Central memory CD4-positive, alpha-beta T cell (primary cell): ENCODE results near the gene NVL.
A peak's percentile ranks its signal among the peaks of the same experiment; 100 is the strongest.

ENCODE experiments used
- DNase-seq: peaks from one replicate; pipeline ENCODE4 v3.0.0; 2022

NVL gene

DNA sequence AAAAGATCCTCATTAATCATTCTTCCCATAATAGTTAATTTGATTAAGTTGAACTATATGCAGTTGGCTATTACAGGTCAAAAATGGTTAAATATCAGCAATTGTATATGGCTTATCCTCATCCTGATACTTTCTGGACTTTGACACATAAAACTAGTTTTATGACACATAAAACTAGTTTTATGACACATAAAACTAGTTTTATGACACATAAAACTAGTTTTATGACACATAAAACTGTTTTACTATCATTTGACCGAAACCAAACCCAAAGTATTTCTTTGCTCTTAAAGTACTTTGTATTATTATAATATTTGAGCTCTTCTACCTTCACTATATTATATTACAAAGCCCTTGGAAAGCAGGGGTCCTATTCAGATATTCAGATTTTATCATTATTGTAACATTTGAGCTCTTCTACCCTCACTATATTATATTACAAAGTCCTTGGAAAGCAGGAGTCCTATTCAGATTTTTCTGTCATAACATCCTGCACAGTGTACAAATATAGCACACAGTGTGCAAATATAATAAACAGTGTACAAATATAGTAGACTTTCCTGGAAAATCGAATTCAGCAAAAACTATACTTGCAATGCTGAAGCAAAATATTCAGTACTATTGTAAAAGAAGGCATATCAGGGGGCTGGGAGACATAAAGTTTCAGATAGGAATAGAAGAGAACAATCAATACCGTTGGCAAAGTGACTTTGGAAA lies 53.0 kb downstream of the NVL start:
- DNase-seq, result no peak

DNA sequence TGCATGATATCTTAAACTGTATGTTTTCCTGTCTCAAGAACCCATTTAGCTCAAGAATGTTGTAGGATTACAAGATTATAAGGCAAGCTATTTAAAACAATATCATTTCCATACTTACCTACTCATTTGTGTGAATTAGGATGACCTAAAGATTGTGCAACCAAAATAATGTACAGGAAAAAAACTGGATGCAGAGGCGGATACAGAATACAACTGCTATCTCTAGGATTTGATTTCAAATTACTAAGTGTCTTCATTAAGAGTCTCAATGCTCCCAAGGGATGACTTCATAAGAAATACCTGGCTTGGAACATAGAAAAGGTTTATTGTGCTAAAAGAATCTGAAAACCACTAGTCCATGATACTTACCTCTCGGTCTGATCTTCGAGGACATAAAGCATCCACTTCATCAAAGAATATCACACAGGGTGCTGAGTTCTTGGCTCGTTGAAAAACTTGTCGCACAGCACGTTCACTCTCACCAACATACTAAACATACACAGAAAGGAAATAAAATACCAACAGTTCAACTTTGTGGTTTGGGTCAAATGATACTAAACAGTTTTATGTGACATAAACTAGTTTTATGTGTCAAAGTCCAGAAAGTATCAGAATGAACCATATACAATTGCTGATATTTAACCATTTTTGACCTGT lies 54.9 kb downstream of the NVL start:
- DNase-seq, result no peak

DNA sequence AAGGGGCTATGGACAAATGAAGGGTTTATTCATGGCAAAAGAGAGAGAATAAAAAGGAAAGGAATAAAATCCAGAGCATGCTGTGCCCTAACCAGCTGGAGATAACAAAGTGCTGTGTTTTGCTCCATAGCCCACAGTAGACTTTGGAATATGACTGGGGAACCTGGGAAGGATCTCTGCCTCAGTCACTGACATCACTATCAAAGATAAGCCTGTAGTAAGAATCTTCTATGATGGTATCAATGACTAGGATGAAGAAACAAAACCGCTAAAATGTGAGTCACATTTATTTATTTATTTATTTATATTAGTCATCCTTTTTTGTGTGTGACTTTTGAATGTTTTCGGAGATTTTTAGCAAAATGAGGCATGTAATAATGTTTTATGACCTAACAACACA lies 56.3 kb downstream of the NVL start:
- DNase-seq, result no peak

DNA sequence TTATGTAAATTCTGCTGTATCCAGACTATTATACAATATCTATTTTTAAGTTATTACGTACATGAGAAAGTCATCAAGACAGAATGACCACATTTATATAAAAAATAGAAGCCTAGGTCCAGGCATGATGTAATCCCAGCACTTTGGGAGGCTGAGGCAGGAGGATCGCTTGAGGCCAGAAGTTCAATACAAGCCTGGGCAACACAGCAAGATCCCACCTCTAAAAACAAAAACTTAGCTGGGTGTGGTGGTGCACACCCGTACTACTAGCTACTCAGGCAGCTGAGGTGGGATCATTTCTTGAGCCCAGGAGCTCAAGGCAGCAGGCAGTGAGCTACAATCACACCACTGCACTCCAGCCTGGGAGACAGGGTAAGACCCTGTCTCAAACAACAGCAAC lies 58.9 kb downstream of the NVL start:
- no peak for DNase-seq

DNA sequence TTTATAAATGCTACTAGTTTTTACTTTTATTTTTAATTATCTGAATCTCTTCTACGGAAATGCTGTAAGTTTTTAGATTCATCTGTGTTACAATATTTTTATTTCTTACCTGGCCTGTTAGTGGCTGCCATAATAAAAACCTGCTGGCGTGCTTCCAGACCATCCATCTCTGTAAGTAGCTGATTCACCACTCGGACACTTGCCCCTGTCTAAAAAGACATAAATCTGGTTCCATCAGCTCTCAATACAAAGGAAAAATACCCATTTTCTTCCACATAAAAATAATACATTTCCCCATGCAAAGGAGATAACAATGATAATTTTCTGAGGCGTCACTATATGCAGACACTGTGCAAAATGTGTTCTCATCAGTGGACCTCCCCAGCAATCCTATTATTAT lies 62.0 kb downstream of the NVL start:
- DNase-seq, result no peak

DNA sequence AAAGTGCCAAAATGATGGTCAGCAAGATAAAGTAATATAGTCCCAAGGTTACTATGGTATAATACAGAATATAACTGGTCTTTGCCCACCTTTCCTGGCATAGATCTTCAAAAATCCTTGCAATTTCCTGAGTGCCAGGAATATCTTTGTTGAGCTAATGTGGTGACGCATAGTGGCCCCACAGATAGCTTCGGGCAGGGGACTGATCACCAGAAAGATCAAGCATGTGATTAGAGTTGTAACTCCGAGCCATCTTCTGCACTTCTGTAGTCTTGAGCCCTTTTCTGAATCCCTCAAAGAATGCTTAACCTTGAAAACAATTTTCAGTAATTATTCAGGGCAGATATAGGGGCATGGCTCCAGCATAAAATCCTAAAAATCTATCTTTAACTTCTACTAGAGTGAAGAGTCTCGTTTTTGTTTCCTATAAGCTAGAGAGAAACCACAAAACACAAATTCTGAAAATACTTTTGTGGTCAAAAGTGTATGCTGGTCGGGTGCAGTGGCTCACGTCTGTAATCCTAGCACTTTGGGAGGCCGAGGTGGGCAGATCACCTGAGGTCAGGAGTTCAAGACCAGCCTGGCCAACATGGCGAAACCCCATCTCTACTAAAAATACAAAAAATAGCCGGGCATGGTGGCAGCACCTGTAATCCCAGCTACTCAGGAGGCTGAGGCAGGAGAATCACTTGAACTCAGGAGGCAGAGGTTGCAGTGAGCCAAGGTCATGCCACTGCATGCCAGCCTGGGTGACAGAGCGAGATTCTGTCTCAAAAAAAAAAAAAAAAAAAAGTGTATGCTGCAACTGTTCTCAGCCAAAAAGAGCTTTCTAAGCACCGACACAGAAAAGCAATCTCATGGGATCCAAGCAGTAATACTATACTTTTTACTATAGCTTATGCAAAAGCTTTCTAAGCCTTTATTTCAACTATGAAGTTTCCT lies 62.8 kb downstream of the NVL start:
- no peak for DNase-seq

DNA sequence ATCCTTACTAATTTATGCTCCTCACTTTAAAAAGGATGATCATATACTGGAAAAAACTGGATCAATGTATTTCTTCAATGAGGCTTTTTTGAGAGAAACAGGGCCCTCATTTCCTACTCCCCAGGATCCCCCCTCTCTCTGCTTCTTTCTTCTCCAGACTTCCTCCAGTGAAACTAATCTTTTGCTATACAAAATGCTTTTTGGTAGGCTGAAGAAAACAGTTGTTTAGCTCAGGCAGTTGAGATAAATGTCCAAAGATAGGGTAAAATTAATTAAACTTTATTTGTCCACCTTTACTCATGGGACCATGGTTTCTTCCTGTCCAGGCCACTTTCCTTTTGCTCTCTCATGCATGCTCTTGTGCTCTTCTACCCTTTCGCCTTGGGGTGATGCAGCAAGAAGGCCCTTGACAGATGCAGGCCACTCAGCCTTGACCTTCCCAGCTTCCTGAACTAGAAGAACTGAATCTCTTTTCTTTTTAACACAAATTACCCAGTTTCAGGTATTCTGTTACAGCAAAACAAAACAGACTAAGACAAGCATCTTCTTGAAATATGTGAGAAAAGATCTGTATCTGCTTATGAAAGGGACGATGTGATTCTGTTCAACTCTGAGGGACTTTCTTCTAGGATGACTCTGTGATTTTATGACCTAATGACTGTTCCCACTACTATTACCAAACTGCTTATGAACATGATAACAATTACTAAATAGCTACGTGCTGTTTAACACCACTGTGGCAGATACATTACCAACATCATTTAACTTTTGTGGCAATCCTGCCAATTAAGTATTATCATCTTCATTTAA lies 63.7 kb downstream of the NVL start:
- DNase-seq, result no peak

DNA sequence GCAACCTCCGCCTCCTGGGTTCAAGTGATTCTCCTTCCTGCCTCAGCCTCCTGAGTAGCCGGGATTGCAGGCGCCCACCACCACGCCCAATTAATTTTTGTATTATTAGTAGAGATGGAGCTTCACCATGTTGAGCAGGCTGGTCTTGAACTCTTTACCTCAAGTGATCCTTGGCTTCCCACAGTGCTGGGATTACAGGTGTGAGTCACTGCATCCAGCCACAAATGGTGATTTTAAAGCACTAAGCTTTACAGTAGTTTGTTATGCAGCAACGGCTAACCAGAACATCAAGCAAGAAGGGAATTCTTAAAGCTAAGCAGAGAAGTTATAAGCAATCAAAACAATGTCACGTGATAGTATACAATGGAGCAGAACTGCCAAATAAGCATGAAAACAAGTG lies 65.7 kb downstream of the NVL start:
- DNase-seq, result no peak

DNA sequence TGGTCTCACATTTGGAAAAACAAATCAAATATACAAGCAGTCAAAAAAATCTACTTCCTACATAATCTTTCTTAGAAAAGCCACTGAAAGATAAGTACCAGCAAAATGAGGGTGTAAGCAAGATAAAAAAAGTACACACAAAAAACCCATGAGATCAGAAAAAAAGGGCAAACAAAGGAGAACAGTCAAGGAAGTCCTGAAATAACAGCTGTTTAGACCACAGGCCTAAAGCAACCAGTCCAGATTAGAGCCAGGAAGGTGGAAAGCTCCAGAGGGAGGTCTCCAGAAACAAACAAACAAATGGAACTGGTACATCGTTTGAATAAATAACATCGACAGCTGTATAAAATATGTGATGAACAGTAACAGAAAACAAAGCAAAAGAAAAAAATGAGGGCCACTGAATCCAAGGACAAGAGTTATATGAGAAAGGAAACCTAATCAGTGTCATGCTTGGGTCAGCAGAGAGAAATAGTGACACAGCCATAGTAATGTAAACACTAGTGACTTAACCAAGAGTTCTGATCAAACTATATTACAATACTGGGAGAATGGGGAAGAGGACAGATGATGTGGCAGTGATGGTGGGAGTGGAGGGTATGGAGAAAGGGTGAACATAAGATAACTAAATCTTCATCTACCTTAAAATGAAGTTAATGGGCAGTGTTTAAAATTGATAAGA lies 67.5 kb downstream of the NVL start:
- DNase-seq, result no peak

DNA sequence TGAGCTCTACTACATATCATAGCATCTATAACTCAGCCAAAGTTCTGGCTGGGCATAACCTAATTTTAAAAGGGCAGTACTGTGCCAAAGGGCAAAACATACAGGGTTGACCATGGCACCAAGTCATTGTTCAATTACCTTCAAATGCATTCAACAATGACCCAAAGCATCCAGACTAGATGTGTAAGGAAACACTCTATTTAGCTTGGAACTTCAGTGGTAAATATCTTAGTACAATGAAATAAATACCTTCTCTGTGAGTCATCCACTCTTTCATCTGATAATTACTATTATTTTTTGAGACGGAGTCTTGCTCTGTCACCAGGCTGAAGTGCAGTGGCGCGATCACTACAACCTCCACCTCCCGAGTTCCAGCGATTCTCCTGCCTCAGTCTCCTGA lies 70.0 kb downstream of the NVL start:
- DNase-seq, result no peak

DNA sequence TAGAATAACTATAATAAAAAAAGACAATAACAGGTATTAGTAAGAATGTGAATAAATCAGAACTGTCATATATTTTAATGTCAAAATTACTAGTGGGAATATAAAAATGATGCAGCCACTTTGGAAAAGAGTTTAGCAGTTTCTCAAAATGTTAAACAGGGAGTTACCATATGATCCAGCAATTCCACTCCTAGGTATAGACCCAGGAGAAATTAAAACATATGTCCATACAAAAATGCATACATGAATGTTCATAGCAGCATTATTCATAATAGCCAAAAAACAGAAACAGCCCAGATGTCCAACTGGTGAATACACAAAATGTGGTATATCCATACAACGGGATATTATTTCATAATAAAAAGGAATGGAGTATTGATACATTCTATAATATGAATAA lies 71.6 kb downstream of the NVL start:
- no peak for DNase-seq

DNA sequence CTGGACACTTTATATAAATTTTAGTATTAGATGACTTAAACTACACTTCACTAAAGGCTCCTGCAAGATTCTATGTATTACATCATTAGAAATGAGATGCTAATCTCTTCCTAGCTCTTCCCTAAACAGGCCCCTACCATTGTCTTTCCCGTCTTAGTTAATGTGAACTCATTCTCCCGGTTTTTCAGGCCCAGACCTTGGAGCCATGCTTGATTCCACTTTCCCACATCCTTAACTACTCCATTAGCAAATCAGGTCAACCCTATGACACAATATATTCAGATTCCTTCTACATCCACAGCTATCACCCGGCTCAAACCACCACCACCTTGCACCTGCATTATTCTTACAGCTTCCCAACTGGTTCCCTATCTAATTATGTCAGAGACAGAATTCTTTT lies 73.3 kb downstream of the NVL start:
- no peak for DNase-seq

DNA sequence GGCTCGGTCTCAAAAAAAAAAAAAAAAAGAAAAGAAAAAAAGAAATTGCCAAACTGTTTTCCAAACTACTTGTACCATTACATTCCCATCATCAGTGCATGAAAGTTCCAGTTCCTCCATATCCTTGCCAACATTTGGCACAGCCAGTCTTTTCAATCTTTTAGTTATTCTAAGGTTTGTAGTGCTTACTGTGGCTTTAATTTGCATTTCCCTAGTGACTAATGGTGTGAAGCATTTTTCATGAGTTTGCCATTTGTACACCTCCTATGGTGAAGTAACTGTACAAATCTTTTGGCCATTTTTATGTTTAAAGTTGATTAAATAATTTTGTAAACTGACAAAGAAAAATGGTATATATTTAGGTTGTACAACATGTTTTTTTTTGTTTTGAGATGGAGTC lies 76.3 kb downstream of the NVL start:
- no peak for DNase-seq

DNA sequence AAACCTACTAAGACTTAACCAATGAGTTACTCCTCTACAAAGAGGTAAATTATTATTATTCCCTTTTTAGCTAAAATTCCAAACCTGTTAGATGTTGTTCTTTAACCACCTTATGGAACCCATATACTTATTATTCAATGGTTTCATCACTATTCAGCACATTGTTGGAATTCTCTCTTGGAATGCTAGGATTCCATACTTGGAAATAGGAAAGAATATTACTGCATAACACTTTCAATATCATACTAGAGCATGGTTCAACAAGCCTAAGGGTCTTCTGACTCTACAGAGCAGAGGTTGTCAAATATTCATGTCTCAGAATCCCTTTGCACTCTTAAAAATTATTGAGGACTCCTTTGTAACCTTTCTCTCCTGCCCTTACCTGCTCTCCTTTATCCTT lies 77.5 kb downstream of the NVL start:
- no peak for DNase-seq

DNA sequence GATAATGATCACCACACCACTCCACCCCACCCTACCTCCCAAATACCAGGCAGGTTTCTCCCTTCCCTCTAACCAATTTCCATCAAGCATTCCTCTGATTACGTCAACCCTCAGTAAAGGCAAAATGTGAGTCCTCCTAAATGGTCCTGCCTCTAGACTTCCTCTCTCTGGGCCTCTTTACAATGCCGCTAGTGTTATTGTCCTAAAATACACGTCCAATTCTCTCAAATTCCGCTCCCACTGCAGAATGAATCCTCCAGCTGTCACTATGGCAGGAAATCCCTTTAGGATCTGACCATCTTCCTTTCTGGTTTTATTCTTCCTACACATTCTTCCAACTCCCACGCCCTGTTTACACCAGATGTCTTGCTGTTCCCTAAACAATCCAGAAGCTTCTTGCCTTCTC lies 78.2 kb downstream of the NVL start:
- no peak for DNase-seq

DNA sequence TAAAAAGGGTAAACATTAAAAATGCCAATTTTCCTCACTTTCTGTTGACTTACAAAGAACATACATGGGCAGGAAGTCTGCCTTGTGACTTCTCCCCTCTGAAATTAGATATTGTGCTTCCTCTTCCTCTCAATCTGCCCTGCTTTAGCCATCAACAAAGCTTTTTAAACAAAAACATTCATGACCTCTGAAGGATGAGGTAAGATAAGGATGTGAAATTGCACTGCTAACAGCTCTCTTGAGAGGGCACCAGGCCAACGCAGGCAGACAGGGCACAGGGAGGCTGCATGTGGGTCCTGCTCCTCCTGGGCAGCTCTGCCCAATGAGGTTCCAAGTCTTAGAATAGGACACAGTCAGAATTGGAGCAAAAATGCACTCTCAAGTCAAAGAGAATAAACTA lies 84.8 kb downstream of the NVL start:
- peak; percentile 23 for DNase-seq

DNA sequence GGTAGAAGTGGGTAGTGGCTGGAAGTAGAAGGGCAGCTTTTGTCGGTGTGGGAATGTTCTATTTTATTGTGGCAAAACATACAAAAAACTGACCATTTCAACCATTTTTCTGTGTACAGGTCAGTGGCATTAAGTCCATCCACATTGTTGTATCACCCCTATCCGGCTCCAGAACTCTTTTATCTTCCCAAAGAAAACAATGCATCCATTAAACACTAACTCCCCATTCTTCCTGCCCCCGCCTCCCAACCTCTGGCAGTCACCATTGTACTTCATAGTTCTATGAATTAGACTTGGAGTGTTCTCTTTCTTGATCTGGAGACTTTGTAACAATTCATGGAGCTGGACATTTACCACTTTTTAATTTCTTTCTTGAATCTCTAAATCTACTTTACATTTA lies 91.2 kb downstream of the NVL start:
- DNase-seq, result no peak

DNA sequence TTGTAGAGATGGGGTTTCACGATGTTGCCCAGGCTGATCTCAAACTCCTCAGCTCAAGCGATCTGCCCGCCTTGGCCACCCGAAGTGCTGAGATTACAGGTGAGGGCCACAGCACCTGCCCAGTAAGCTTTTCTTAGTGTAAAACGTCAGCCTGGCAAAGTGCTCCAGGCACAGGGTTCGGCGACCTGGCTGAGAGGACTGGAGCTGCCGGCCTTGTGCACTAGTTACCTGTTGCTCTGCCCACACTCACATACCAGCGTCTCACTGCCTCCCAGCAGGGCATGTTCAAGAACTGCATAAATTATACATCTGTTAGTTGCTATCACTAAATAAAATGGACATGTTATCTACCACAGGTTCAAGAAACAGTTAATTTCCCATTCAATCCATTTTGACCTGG lies 91.8 kb downstream of the NVL start:
- DNase-seq, result no peak

DNA sequence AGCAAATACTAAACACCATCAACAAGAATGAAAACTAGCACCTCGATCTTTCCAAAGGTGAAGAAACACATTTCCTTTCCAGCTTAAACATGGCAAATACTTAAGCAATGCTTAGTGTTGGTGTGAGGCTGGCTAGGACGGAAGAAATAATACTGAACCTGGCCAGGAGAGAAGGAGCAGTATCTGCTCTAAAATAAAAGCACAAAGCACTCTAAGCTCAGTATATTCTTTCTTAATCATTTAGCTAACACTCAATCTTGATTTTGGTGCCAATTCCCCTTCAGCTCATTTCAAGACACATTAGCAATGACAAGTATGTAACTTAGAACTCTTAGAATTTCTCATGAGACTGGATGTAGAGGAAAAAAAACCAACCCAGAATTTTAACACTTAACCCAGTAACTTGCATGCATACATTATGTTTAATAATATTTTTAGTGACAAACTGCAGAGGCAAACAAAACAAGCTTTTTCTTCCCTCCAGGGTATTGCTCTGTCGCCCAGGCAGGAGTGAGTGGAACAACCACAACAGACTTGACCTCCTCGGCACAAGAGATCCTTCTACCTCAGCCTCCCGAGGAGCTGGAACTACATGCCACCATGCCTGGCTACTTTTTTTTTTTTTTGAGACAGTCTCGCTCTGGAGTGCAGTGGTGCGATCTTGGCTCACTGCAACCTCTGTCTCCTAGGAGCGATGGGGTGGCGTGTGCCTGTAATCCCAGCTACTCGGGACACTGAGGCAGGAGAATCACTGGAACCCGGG lies 92.7 kb downstream of the NVL start:
- no peak for DNase-seq

DNA sequence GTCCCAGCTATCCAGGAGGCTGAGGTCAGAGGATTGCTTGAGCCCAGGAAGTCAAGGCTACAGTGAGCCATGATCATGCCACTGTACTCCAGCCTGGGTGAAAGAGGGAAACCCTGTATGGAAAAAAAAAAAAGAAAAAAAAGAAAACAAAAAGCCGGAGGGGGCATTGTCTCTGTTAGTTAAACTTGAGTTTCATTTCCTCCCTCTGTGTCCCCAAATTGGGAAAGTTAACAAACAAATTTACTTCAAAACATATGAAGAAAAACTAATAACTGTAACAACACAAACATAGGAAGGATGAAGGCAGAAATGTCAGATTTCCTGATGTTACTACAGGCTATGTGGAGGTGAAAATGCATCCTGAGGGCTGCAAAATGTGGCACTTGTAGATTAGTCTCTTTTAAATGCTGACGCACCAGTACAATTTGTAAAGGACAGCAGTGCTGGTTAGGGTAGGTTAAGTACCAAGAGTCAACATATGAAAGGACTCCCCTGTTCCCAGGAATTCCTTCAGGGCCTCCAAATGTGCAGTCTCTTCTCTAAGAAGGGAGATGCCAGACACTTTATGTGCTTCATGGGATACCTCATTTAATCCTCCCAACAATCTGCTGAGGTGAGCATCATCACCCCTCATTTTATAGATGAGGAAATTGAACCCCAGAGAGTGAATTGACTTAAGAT lies 94.0 kb downstream of the NVL start:
- no peak for DNase-seq

DNA sequence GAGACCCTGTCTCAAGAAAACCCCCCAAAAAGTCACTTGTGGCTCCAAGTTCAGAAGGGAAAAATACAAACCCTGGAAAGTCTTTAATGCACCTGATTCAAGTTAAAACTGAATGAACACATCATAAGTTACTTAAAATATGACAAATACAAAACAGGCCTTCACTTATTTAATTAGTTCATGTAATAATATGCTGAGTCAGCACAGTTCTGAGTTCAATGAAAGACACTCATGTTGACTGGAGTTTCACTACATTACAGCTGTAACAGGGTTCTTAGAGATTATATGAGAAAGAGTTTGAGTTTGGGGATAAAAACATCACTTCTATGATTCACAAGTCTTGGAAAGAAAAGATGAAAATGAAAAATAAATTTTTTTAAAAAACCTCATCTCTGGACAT lies 96.0 kb downstream of the NVL start:
- no peak for DNase-seq
